Measurements from ENCODE around the gene DHDDS. TPM values are rescaled to one million over a fixed set of nuclear protein-coding genes. Genes with fewer than 3 reads are reported as not detected.

Gene DHDDS
- total RNA-seq, 3 donors from 2014 or later, result 72.9 to 137 (median 118) TPM

DNA sequence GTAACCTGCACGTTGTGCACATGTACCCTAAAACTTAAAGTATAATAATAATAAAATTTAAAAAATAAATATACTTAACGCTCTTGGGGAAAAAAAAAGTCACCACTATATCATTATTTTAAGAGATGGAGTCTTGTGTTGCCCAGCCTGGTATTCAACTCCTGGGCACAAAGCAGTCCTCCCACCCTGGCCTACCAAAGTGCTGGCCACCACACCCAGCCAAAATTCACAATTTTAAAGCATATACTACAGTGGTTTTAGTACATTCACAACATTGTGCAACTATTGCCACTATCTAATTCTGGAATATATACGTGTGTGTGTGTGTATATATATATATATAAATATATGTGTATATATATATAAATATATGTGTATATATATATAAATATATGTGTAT is 46.0 kb downstream of the DHDDS start:
- no peak for DNase-seq
- H3K36me3 ChIP-seq (ENCODE audit: low read depth), result no peaks in the 10 kb centered on the region
- no peak overlapping the region for H3K4me3 ChIP-seq
- no peak for ATAC-seq
- no peaks in the 10 kb centered on the region for H3K9me3 ChIP-seq
- no peak for TF ChIP-seq CTCF (IDR thresholded peaks at IDR 0.05)
- intact Hi-C loops (cut with DNase I, micrococcal nuclease), result no loop called here
- peaks cover 8% of the 10 kb centered on the region for H3K4me1 ChIP-seq (ENCODE audit: low read depth)

- H3K36me3 ChIP-seq (ENCODE audit: low read depth), result no peaks in the 10 kb centered on the region
- no peak for ATAC-seq
- H3K9me3 ChIP-seq, result no peaks in the 10 kb centered on the region
- peaks cover under 1% of the 10 kb centered on the region for H3K4me1 ChIP-seq (ENCODE audit: low read depth)
- DNase-seq, result no peak
- H3K4me3 ChIP-seq, result no peak overlapping the region
- intact Hi-C loops (cut with DNase I, micrococcal nuclease), result no loop called here
- TF ChIP-seq CTCF (IDR thresholded peaks at IDR 0.05), result no peak
These were observed 46.9 kb downstream of the DHDDS start for GRCh38 chr1:26478988-26479387.

DNA sequence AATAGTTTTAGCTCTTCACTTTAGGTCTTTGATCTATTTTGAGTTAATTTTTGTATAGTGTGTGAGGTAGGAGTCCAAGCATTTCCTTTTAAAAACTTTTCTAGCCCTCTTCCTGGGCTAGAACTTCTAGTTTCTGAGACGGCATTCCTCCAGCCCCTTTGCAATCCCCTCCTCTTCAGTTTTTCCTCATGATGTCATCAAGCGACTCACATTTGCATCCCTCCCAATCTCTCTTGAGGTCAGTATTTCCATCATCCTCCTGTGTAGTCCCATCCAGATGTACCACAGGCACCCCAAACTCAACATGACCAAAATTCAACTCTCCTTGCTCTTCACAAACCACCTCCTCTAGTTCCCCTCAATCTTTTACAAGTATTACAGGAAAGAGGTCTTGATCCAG is 50.8 kb downstream of the DHDDS start:
- ATAC-seq (no peak), DNase-seq (no peak)
- no peaks in the 10 kb centered on the region for H3K9me3 ChIP-seq
- no peak for TF ChIP-seq CTCF (IDR thresholded peaks at IDR 0.05)
- no peak overlapping the region for H3K4me3 ChIP-seq
- H3K36me3 ChIP-seq (ENCODE audit: low read depth), result no peaks in the 10 kb centered on the region
- intact Hi-C loops (cut with DNase I, micrococcal nuclease), result no loop called here
- H3K4me1 ChIP-seq (ENCODE audit: low read depth), result no peaks in the 10 kb centered on the region

DNA sequence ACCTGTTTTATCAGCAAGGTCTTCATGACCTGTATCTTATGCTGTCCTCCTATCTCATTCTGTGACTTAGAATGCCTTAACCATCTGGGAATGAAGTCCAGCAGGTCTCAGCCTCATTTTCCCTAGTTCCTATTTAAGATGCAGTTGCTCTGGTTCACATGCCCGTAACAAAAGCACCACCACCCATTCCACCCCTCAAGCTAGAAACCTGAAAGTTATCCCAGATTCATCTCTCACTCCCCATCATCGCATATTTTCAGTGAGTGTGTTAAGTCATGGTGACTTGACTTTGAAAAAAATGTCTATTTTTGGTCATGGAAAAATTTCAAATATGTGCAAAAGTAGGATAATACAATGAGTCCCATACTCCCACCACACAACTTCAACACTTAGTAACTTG is 51.9 kb downstream of the DHDDS start:
- Histone ChIP-seq H3K4me1 (ENCODE audit: low read depth) (no peaks in the 10 kb centered on the region), H3K36me3 (ENCODE audit: low read depth) (no peaks in the 10 kb centered on the region), H3K9me3 (no peaks in the 10 kb centered on the region), H3K4me3 (no peak overlapping the region)
- no peak for ATAC-seq
- no peak for TF ChIP-seq CTCF (IDR thresholded peaks at IDR 0.05)
- no peak for DNase-seq
- intact Hi-C loops (cut with DNase I, micrococcal nuclease), result no loop called here

- Histone ChIP-seq H3K36me3 (ENCODE audit: low read depth) (no peaks in the 10 kb centered on the region), H3K4me3 (no peak overlapping the region), H3K9me3 (no peaks in the 10 kb centered on the region), H3K4me1 (ENCODE audit: low read depth) (no peaks in the 10 kb centered on the region)
- no peak for TF ChIP-seq CTCF (IDR thresholded peaks at IDR 0.05)
- DNase-seq, result no peak
- no peak for ATAC-seq
- intact Hi-C loops (cut with DNase I, micrococcal nuclease), result no loop called here
These were observed 58.0 kb downstream of the DHDDS start for GRCh38 chr1:26490155-26490554.

- no peaks in the 10 kb centered on the region for H3K4me1 ChIP-seq (ENCODE audit: low read depth)
- ATAC-seq (no peak), DNase-seq (no peak)
- intact Hi-C loops (cut with DNase I, micrococcal nuclease), result no loop called here
- H3K36me3 ChIP-seq (ENCODE audit: low read depth), result no peaks in the 10 kb centered on the region
- no peak for TF ChIP-seq CTCF (IDR thresholded peaks at IDR 0.05)
- H3K4me3 ChIP-seq, result no peak overlapping the region
- H3K9me3 ChIP-seq, result no peaks in the 10 kb centered on the region
These were observed 61.1 kb downstream of the DHDDS start for GRCh38 chr1:26493267-26493666.
